Activated effector memory CD4-positive, alpha-beta T cell treated with Interleukin-2 at 50 U/mL for 16 hours (primary cell): Measurements from ENCODE around the gene INTS14.
"Not testable (repeated sequence)": the region's sequence is repeated elsewhere in the genome, so short reads cannot be mapped to it uniquely, and the experiment has no call there.

ENCODE experiments used
- DNase-seq: peaks from one replicate; pipeline ENCODE4 v3.0.0-alpha.2; 2020

Gene INTS14

DNA sequence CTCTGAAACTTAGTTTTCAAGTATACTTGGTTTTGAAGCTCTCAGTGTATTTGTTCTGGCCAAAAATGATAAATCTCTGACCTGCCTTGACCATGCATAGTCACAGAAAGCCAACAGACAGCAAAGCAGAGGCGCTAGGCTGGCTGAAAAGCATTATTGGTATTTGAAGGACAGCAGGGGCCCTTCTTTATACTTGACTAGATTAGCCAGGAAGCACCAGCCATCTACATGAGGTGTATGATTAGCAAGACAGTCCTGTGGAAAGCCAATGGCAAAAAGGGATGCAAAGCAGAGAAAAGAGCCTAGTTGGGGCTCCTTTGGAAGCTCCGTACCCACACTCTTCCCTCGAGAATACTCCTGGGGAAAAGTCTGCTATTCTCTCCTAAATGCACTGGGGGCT, 18.6 kb upstream of the INTS14 start:
- DNase-seq: no peak

DNA sequence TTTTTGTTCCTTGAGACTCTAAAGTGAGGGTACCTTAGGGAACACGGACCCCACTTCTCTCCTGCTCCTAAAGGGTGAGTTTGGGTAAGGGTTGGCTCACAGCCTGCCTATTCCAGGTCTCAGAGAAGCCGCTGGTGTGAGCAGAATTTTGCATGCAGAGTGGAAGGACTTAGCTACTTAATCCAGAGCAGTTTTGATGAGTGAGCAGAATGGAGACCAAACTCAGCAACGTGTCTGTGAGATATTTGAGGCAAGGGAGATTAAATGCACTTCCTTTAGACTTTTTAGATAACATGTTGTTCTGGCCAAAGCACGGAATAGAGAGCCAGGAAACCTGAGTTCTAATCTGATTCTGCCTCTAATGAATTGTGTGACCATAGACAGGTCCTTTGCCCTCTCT, 15.9 kb upstream of the INTS14 start:
- no peak for DNase-seq

DNA sequence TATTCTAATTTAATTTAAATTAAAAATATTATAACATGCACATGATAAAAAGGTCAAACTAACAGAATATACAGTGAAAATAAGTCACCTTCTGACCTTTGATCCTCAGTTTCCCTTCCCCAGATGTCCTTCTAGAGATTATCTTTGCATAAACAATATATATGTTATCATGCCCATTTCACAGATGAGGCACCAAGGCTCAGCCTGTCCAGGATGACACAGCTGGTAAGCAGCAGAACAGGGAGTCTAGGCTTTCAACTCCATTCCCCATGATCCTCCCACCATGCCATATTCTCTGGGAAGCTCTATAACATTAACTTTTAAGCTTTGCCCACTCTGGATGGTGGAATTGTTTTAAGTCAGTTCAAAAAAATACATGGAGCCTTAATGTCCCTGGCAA, 12.2 kb upstream of the INTS14 start:
- no peak for DNase-seq

DNA sequence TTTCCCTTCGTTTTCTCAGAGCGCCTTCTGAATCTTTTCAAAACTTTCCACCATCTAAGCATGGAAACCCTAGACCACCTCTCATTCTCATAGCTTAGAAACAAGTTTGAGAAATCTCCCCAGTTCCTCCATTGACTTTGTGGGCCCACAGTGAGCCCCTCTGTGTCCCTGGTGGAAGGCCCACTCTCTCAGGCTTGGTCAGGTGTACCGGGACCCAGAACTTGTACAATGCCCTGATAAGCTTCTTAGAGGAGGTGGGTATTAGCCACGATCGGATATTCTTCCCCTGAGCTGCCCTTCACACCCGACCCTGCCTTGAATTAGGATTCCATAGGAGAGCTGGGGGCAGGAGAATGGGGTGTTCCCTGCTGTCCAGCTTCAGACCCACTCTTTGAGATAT, 10.7 kb upstream of the INTS14 start, which contains the start of gene SLC24A1:
SLC24A1 (plus strand) TSS at position 301 of the 400 bp plus-strand sequence. CDS start 2,143 bp downstream, outside the sequence.
- DNase-seq: no peak

DNA sequence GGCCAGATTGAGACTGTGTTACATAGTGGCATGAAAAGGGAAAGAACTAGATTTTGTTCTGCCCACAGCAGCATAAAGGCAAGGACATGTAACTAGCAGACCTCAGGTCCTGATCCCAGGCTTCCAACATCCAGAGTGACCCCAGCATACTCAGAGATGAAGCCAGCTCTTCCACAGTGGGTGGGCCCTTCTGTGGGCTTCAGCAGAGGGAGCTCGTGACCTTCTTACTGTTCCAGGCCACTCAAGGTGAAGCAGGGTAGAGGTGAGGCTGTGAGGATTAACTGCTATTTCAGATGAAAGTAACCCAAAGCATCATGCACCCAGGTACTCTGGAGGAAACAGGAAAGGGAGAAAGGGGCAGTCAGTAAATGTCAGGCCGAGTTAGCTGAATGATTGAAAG, 9.9 kb upstream of the INTS14 start:
- no peak for DNase-seq

DNA sequence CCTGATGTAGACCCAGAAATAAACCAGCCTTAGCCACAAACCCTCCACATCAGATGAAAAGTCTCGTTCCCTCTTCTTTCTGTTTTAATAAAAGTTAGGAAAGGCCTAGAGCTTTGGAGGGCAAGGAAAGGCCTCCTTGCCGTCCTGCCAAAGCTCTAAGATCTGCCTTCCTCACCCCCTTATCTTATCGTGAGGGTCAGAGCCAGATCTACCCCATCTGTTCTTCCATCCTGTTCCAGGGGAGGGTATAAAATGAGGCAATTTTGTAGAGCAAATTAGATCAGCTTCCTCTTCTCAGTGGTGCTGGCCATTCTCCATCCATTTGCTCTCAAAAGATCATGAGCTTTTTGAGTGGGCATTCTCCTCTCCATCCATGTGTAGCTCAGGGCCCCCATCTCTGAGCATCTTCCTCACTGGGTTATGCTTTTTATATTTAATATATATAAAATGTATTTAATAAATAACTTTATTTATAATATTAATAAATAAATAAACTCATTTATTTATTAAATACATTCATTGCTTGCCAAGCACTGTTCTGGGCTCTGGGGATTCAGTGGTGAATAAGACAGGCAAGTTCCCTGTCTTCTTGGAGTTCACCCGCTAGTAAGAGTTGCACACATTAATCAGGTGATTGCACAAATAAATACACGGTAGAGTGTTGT, 8.8 kb upstream of the INTS14 start:
- no peak for DNase-seq

DNA sequence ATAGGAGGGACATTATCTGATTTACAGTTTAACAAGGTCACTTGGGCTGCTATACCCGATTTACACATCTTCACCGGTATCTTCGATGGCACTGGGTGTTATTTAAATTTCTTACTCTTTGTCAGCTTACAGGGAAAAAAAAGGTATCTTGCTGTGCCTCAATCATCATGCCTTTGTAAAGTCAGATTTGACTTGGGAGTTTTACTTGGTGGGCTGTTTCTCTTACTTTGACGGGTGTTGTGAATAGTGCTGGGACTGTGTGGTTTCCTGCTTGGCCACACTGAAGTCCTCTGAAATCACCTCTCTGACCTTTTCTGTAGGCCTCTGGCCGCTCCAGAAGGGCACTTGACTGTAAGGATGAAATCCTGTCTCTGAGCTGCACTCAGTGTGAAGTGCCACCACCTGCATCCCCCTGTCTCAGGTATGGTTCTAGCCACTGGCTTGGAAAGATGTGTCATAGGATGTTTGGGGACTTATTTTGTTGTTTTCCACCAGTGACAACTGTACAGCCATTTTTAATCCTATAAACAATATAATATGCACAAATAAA, 7.7 kb upstream of the INTS14 start:
- no peak for DNase-seq

DNA sequence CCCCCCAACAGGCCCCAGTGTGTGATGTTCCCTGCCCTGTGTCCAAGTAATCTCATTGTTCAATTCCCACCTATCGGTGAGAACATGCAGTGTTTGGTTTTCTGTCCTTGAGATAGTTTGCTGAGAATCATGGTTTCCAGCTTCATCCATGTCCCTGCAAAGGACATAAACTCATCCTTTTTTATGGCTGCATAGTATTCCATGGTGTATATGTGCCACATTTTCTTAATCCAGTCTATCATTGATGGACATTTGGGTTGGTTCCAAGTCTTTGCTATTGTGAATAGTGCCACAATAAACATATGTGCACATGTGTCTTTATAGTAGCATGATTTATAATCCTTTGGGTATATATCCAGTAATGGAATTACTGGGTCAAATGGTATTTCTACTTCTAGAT, 5.0 kb upstream of the INTS14 start:
- DNase-seq: not testable (repeated sequence)

DNA sequence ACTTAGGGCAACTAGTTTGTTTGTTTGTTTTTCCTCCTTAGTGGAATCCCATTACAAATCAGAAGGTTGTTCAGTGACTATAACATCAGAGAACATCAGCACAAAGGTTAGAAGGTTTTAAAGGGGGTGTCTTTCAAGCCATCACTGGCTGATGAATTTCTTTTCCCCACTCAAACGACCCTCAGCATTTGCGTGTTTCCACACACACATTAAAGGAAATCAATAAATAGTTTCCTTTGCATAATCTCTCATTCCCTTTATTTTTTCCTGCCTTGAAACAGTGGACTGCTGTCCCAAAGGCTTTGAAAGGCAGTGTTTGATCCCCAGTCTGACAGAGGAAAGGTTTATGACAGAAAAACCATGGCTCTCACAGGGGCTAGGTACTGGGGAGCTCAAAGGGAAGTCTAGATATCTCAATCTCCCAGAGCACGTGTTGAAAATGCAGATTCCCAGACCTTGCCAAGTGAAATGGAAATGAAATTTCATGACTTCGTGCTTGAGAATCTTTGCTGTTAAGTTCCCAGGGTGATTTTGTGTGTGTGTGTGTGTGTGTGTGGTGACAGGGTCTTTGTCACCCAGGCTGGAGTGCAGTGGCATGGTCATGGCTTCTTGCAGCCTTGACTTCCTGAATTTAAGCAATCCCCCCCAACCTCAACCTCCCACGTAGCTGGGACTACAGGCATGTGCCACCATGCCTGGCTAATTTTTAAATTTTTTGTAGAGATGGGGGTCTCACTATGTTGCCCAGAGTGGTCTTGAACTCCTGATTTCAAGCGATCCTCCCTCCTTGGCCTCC, 2.2 kb upstream of the INTS14 start:
- DNase-seq: no peak

DNA sequence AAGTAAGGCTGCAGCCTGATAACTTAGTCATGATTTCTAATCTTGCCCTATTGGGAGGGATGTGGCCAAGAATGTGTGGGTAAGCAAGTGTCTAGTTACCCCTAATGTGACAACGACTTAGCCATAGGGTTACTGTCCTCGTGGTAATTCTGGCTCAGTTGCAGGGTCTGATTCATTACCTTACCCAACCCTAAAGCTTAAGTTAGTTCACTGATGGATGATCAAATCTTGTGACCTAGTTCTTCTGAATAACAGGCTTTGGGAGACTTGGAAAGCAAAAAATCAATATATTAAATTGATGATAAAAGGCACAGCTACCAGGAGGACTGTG, 1.6 kb upstream of the INTS14 start:
- no peak for DNase-seq

DNA sequence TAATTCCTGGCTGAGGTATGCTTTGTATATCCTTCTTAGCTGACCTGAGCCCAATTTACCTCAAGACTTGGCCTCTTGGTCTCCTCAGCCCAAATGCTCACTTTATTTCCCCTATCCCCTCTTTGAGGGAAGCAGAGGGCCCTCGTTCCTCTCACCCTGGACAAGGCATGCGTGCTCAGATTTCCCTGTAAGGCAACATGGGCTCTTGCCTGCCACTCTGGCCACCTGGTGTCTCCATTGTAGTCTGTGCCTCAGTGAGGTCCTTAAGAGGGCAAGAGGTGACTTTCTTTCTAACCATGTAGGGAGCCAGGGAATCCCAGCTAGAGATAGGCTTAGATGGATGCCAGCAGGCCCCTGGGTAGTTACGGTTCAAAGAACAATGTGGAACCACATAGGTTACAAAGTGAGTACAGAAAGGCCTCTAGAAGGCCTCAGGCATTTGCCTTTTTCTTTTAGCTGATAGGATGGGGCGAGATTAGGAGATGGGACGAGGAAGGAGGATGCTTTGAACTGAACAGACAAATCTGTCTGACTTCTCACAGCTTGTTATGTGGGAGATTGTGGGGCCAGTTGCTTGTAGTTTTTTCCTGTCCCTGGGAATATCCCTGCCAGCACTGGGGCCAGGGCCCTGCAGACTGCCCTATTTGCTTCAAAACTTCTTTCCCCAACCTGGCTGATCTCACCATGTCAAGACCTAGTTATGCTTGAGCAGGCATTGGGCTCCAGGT, 1.1 kb upstream of the INTS14 start:
- DNase-seq: no peak

DNA sequence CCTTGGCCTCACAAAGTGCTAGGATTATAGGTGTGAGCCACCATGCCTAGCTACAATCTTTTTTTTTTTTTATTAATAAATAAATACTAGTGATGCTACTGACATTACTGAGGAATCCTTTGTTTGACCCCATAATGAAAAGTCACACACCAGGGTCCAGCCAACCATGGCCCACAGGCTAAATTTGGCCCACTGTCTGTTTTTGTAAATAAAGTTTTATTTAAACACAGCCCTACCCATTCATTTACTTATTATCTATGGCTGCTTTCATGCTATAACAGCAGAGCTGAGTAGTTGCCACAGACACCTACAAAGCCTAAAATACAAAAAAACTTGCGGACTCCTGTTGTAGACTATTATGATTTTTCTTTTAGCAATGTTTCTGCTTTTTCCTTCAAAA, 7.4 kb downstream of the INTS14 start:
- no peak for DNase-seq

DNA sequence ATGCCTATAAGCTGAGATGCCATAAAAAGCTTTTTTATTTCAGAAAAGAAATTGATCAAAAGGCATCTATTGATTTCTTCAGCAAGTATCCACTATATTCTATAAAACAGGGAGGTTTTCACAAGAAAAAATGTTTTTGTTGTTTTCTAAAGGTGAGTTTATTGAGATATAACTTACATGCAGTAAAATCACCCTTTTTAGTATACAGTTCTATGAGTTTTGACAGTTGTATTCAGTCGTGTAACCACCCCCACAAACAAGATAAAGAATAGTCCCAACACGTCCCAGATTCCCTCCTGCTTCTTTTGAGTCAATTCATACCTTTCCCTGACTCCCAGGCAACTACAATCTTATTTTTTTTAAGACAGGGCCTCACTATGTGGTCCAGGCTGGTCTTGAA, 7.8 kb downstream of the INTS14 start:
- DNase-seq: no peak

DNA sequence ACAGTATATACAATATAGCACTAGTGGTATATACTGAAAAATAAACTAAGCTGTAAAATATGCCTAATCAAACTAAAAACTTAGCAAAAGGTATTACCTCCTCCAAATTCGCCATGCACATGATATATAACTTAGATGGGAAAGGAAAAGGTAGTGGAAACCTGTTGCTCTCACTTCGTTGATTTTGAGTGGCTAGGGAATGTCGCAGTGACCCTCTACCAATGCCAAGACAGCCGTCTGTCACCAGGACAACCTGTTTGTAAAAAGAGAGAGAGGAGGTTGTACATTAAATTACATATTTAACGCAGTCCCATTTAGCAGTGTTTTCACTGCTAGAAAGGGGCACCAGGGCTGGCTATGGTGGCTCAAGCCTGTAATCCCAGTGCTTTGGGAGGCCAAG, 11.3 kb downstream of the INTS14 start:
- no peak for DNase-seq

DNA sequence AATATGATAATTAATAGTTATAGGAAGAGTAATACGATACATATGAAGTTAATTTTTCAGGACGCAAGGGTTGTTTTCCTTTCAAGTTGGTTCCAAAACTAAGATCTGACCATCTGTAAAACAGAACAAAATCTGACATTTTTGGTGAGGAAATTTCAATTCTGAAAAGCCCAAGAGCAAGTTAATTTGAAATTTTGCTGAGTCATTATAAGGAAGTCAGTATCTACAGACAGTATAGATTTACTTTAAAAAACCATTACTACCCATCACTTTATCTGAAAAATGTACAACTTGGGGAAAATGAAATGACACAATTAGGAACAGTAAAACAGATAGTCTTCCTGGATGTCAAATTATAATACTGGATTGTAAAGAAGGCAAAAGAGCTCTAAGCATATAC, 12.5 kb downstream of the INTS14 start:
- no peak for DNase-seq

DNA sequence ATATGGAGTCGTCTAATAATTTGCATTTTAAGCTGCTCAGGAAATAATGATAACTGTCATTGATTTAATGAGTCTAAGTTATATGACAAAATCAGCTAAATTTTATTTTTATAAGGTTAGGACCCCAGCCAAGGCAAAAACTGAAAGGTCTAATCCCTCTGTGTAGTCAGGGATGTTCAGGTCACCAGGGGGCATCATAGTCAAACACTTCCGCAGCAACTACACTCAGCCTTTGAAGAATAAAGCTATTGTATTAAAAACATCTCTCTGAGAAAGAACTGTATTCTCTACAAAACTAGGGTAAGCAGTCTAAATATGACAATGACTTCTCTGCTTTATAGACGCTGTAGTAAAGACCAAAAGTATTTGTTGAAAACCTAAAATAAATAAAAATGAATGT, 15.0 kb downstream of the INTS14 start:
- DNase-seq: no peak

DNA sequence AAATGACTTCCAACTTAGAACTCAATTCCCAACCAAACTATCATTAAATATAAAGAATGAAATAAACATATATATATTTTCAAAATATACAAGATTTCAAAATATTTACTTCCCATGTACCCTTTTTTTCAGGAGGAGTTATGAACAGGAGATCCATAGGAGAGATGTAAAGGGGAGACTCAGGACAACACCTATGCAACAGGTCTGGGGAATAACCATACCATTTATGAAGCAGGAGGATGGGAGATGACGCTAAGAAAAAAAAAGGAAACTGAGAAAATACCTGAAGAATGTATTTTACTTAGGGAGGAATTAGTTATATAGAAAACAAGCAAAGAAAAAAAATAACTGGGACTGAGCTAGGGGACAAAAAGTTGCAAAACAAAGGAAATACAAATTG, 23.8 kb downstream of the INTS14 start:
- no peak for DNase-seq

DNA sequence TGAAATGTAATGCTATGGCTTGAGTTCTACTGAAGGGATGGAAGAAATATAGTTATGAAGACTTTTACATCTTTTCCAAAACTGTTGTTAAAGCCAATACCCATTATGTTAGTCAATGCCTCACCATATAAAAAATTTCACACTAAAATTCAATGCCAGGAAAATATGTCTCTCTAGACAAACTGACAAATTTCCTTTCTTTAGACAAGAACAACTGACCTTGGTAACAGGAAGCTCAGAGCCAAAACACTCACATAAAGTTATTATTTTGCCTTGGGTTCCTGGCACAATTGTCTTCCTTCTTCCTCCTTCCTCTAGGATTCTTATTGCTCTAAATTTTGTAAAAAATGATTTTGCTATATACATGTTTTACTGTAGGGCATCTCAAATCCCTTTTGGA, 26.7 kb downstream of the INTS14 start:
- no peak for DNase-seq

DNA sequence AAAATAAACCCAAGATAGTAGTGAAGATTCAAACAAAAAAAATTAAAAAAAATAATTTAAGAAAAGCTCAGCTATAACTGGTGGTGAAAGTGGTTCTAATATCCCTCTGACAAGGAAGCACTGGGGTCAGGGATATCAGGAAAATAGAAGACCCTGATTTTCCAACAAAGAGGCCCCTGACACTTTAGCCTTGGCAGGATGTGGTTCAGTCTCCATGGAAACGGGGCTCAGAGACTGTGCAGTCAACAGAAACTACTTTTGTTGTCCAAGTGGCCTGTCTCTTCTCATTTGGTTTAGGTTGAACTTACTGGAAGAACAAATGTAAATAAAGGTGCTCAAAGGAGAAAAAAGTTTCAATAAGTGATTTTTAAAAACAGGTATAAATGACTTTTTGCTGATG, 27.2 kb downstream of the INTS14 start:
- DNase-seq: peak; percentile 14

DNA sequence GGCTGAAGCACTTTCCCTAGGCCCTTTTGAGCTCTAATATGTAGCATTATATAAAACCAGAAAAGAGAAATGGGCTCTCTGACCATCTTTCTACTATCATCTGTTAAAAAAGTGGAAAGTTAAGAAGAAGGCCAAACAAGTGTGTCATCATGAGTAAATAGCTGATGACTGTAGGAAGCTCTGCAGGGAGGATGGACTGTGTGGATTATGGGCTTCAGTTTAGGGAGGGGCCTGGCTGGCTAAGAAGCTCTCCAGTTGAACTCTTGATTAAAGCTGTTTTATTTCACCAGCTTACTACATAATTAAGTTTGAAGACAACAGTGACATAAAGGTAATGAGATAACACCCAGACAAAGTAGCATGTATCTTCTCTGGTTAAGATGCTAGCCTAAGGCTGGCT, 30.6 kb downstream of the INTS14 start:
- DNase-seq: no peak

DNA sequence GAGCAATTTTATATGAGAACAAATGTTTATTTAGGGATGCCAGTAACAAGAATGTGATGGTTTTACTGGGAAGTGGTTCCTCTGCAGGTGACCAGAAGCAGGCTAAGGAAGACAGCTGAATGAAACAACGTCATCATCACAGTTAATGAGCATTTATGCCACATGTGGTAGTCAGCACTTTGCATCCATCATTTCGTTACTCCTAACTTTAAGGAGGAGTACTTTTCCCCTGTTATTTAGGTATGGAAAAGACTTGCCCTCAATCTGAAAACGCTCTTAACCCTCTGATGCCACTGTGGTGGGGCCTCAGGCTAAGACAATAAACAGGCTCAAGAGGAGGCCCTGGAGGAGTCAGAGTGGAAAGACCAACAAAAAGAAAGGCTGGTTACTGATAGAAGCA, 31.2 kb downstream of the INTS14 start:
- DNase-seq: no peak

DNA sequence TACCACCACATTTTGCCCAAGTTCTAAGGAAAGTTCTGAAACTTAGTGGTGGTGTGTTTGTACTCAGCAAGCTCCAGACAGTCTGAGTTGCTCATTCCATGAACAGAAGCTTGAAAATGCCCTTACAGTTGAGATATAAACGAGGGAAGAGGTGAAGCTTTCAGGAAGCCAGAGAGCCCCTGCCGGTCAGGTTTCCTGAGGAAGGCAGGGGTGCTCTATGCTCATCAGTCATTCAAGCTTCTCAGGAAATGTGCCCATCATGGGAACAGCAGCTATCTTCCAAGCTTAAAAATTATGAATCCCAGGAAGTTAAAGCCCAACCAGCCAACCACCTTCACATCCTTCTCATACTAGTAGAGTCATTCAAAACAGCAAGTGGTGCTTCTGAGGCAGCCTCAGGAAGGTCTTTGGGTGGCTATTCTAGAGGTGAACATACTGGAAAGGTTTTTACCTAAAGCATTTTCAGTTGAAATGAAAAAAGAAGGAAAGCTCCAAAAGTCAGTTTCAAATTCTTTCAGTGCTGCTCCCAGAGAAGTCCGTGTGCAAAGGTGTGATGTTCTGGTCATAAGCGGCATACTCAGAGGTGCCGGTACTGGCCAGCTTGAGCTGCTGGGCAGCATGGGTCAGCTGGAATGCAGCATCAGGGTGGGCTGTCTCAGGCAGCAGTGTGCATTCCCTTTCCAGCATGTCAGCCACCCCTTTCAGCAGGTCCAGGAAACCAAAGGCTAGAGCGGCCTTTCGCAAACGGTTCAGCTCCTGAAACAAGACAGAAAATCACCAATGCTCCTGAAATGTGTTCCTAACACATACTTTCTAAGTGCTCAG, 31.8 kb downstream of the INTS14 start:
- DNase-seq: no peak
